ENCODE measurements around the gene SLC30A1. TPM values are rescaled to one million over a fixed set of nuclear protein-coding genes. Genes with fewer than 3 reads are reported as not detected.

The SLC30A1 gene
- total and polyA plus RNA-seq, 2 of the 13 experiments (the other 11 are each of a cell fraction or from before 2014, with no cell fraction given) = 5.9 to 24.4 TPM

DNA sequence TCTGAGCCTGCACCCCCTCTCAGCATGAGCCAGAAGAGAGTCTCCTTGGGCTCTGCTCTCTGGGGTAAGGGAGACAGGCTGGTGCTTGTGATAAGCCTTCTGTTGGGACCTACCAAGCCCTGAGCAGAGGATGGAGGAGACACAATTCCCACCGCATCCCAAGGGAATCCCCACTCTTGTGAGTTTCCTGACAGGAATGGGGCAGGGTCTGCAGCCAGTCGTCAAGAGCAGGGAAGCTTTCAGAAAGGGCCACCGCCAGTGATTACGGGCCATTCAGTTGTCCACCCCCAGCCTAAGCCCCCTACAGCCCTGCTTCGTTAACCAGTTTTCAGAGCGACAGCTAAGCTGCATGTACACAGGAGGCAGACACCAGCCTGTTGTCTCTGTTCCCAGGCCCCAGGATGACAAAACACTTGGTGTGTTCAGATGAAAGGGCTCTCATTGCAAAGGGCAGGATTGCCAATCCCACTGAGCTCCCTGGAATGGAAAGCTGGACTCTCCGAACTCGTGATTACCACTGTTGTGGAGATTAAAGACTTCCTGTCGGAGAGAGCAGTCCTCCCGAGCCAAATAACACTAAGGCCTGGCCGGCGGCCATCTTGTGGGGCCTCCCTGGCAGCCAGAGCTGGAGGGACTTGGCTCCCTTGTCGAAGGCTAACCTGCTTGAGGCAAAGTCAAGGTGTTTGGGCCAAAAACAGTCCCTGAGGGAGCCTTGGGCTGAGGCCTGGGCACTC lies 37.4 kb upstream of the SLC30A1 start (continued):
- TF ChIP-seq, protein P1, sequence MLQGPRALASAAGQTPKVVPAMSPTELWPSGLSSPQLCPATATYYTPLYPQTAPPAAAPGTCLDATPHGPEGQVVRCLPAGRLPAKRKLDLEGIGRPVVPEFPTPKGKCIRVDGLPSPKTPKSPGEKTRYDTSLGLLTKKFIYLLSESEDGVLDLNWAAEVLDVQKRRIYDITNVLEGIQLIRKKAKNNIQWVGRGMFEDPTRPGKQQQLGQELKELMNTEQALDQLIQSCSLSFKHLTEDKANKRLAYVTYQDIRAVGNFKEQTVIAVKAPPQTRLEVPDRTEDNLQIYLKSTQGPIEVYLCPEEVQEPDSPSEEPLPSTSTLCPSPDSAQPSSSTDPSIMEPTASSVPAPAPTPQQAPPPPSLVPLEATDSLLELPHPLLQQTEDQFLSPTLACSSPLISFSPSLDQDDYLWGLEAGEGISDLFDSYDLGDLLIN (CRISPR knock-in tag; IDR thresholded peaks at IDR 0.05; ENCODE audit: borderline replicate concordance) = no peak
- no peak for TF ChIP-seq ZMYM4 (CRISPR knock-in tag; IDR thresholded peaks at IDR 0.05)
- TF ChIP-seq BORCS8-MEF2B (CRISPR knock-in tag; IDR thresholded peaks at IDR 0.05) = no peak
- peak; percentile 75 for TF ChIP-seq ZNF263 (CRISPR knock-in tag; IDR thresholded peaks at IDR 0.05)
- TF ChIP-seq ZFP36L2 (CRISPR knock-in tag; IDR thresholded peaks at IDR 0.05) = no peak
- TF ChIP-seq PCBP1 (IDR thresholded peaks at IDR 0.05; ENCODE audit: borderline replicate concordance, low read depth, low read length) = no peak
- TF ChIP-seq FOXA3 (CRISPR knock-in tag; IDR thresholded peaks at IDR 0.05) = 0 out of 2 replicates have a peak, but pooled peaks have one; percentile 12
- TF ChIP-seq GTF2F1 (IDR thresholded peaks at IDR 0.05; ENCODE audit: low read length) = no peak
- TF ChIP-seq, protein P2, sequence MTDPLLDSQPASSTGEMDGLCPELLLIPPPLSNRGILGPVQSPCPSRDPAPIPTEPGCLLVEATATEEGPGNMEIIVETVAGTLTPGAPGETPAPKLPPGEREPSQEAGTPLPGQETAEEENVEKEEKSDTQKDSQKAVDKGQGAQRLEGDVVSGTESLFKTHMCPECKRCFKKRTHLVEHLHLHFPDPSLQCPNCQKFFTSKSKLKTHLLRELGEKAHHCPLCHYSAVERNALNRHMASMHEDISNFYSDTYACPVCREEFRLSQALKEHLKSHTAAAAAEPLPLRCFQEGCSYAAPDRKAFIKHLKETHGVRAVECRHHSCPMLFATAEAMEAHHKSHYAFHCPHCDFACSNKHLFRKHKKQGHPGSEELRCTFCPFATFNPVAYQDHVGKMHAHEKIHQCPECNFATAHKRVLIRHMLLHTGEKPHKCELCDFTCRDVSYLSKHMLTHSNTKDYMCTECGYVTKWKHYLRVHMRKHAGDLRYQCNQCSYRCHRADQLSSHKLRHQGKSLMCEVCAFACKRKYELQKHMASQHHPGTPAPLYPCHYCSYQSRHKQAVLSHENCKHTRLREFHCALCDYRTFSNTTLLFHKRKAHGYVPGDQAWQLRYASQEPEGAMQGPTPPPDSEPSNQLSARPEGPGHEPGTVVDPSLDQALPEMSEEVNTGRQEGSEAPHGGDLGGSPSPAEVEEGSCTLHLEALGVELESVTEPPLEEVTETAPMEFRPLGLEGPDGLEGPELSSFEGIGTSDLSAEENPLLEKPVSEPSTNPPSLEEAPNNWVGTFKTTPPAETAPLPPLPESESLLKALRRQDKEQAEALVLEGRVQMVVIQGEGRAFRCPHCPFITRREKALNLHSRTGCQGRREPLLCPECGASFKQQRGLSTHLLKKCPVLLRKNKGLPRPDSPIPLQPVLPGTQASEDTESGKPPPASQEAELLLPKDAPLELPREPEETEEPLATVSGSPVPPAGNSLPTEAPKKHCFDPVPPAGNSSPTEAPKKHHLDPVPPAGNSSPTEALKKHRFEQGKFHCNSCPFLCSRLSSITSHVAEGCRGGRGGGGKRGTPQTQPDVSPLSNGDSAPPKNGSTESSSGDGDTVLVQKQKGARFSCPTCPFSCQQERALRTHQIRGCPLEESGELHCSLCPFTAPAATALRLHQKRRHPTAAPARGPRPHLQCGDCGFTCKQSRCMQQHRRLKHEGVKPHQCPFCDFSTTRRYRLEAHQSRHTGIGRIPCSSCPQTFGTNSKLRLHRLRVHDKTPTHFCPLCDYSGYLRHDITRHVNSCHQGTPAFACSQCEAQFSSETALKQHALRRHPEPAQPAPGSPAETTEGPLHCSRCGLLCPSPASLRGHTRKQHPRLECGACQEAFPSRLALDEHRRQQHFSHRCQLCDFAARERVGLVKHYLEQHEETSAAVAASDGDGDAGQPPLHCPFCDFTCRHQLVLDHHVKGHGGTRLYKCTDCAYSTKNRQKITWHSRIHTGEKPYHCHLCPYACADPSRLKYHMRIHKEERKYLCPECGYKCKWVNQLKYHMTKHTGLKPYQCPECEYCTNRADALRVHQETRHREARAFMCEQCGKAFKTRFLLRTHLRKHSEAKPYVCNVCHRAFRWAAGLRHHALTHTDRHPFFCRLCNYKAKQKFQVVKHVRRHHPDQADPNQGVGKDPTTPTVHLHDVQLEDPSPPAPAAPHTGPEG (CRISPR knock-in tag; IDR thresholded peaks at IDR 0.05) = no peak
- no peak for TF ChIP-seq ZFP62 (CRISPR knock-in tag; IDR thresholded peaks at IDR 0.05)
- TF ChIP-seq RNF2 (conservative IDR thresholded peaks at IDR 0.05; ENCODE audit: low read depth) = no peak
- no peak for TF ChIP-seq PAWR (CRISPR knock-in tag; IDR thresholded peaks at IDR 0.05; ENCODE audit: borderline replicate concordance)
- TF ChIP-seq ZBTB7B (CRISPR knock-in tag; IDR thresholded peaks at IDR 0.05) = no peak
- no peak for TF ChIP-seq GABPB1 (CRISPR knock-in tag; IDR thresholded peaks at IDR 0.05)
- no peak for TF ChIP-seq ZNF790 (CRISPR knock-in tag; IDR thresholded peaks at IDR 0.05; ENCODE audit: borderline replicate concordance)
- no peak for TF ChIP-seq ZNF329 (CRISPR knock-in tag; IDR thresholded peaks at IDR 0.05; ENCODE audit: low read depth)
- TF ChIP-seq, protein P3, sequence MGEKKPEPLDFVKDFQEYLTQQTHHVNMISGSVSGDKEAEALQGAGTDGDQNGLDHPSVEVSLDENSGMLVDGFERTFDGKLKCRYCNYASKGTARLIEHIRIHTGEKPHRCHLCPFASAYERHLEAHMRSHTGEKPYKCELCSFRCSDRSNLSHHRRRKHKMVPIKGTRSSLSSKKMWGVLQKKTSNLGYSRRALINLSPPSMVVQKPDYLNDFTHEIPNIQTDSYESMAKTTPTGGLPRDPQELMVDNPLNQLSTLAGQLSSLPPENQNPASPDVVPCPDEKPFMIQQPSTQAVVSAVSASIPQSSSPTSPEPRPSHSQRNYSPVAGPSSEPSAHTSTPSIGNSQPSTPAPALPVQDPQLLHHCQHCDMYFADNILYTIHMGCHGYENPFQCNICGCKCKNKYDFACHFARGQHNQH (CRISPR knock-in tag; IDR thresholded peaks at IDR 0.05) = no peak; the same call in 1 of the 2 replicates
- TF ChIP-seq TMF1 (CRISPR knock-in tag; IDR thresholded peaks at IDR 0.05; ENCODE audit: low read depth) = no peak

Data from HepG2 (cell line).